Erythroblast (primary cell): Measurements from ENCODE around the gene GOLGB1.
"Not testable (repeated sequence)": the region's sequence is repeated elsewhere in the genome, so short reads cannot be mapped to it uniquely, and the experiment has no call there.

Source experiments
- DNase-seq, 2 experiments: peaks; one replicate each; lab custom pipeline; 2025; lab: John Stamatoyannopoulos, UW
- GATA1 ChIP-seq: IDR thresholded peaks from 2 replicates; pipeline ENCODE4 v1.6.1; 2011; ENCODE audit warnings: low read depth, mild to moderate bottlenecking, control low read depth, low read length, moderate library complexity
- POLR2A ChIP-seq: IDR thresholded peaks from 2 replicates; pipeline ENCODE4 v1.6.1; 2011; ENCODE audit warnings: mild to moderate bottlenecking, low read length

Gene GOLGB1

DNA sequence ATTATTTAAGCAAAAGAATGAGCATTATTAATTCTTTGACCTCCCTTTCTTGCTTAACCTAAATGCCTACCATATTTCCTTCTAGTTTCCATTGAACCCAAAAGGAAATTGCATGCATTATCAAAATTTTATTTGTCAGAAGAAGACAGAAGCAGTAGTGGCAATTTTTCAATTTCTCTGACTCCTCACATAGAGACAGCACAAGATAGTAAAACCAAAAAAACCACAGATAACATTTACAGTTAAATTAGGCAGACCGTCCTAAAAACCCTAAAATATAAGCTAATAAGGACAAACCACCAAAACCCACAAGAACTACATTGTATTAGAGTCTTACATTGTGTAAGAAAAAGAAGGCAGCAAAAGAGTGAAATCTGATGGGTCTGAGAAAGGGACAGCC lies 27.1 kb downstream of the GOLGB1 start:
- TF ChIP-seq POLR2A (no peak), GATA1 (no peak)
- no peak for DNase-seq

DNA sequence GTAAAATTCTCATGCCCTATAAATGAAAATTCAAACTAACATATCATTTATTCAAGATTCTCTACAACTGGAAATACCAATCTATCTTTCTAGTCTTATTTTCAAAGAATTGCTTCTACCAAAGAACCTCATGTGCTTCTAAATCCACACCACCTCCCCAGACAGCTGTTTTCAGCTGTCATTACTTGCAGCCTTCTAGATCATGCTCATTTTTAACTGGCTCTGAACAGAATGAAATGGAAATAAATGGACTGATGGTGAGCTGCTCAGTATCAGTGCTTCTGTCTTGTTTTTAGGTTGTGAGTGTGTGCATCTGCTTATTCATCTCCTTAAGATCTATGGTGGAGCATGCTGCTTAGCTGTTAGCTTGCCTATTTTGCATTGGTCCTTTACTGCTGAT lies 29.4 kb downstream of the GOLGB1 start:
- DNase-seq = no peak
- TF ChIP-seq GATA1 (no peak), POLR2A (no peak)

- no peak for TF ChIP-seq POLR2A
- no peak for TF ChIP-seq GATA1
- no peak for DNase-seq
These were observed 30.1 kb downstream of the GOLGB1 start for GRCh38 chr3:121719423-121719822.

DNA sequence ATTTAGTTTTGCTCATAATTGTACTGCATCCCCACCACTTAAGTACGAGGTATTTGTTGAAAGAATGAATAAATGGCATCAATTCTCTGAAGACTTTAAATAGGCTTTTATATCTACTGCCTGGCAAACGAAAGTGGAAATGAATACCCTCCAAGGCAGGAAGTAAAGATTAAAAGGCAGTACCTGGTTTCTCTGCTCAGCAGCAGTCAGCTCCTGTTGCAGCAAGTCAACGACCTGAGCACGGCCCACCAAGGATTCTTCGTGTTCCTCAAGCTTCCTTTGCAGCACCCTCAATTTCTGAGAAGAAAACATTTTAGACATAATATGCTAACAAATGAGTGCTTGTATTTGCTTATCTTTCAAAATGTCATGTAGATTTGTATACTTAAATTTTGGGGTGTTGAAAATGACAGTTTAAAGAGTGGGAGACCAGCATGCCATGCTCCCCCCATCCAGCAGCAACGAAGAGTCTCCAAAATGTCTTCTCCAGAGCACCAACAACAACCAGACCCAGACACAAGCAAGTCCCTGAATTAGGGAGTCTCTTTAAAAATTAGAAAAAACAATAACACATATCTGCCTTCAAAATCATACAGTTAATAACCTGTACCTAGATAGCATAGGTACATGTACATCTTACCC lies 31.2 kb downstream of the GOLGB1 start:
- DNase-seq = no peak
- TF ChIP-seq POLR2A (no peak), GATA1 (no peak)

DNA sequence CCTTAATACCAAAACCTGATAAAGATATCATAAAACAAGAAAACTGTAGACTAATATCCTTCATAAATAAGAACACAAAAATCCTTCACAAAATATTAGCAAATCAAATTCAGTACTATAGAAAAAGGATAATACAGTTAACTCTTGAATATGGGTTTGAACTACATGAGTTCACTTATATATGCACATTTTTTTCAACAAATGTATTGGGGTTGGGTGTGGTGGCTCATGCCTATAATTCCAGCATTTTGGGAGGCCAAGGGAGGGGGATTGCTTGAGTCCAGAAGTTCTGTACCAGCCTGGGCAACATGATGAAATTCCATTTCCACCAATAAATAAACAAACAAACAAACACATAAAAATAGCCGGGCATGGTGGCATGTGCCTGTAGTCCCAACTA lies 39.2 kb downstream of the GOLGB1 start:
- no peak for DNase-seq
- TF ChIP-seq POLR2A = no peak
- no peak for TF ChIP-seq GATA1

GRCh38 chr3:121707531-121708273 lies 41.8 kb downstream of the GOLGB1 start:
- TF ChIP-seq POLR2A (no peak), GATA1 (no peak)
- no peak for DNase-seq

DNA sequence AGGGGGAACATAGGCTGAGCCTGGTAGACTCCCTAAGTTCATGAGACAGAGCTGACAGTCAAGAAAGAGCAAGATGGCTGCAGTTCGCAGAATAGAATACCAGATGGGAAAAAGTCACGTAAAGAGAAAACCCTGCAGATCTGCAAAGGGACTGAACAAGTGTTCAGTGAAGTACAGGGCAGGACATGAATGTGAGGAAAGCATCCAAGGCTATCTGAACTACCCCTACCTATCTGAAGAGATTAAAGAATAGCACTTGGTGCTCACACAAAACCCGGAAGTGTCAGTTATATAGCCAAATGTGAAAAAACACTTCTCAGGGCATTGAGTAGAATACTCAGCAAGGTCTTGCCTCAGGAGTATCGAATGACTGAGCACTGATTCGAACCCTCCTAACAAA lies 44.0 kb downstream of the GOLGB1 start:
- no peak for DNase-seq
- TF ChIP-seq POLR2A = no peak
- TF ChIP-seq GATA1 = no peak

DNA sequence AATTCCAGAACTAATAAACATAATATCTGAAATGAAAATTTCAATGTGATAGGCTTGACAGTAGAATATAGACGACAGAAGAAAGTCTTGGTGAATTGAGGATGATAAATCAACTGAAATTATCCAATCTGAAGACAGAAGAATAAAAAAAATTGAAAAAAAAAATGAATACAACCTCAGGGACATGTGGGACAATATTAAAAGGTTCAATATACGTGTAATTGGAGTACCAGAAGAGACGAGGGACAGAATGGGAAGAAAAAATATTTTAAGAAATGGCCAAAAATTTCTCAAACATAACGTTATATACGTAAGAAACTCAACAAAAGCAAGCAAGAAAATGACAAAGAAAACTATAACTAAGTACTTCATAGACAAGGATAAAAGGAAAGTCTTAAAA lies 45.6 kb downstream of the GOLGB1 start:
- TF ChIP-seq GATA1 (no peak), POLR2A (no peak)
- no peak for DNase-seq

DNA sequence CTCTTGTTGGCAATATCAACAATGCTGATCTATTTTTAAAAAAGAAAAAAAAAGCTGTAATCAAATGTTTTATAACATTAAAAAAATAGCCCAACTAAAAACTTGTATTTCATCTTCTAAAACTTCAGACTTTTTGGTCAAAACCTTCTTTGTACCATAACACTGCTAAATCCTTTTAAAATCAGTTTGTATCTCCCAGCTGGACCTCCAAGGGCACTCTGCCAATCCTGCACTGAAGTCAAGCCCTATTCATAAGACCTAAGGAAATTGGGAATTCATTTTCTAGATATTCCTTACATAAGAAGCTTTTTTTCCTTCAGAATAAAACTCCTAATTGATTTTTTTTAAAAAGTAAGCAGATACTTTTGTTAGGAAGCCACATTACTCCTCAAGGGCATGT lies 50.6 kb downstream of the GOLGB1 start:
- TF ChIP-seq GATA1 (no peak), POLR2A (no peak)
- DNase-seq = no peak

- no peak for DNase-seq
- no peak for TF ChIP-seq GATA1
- TF ChIP-seq POLR2A = no peak
These were observed 51.1 kb downstream of the GOLGB1 start for GRCh38 chr3:121698476-121698875.

DNA sequence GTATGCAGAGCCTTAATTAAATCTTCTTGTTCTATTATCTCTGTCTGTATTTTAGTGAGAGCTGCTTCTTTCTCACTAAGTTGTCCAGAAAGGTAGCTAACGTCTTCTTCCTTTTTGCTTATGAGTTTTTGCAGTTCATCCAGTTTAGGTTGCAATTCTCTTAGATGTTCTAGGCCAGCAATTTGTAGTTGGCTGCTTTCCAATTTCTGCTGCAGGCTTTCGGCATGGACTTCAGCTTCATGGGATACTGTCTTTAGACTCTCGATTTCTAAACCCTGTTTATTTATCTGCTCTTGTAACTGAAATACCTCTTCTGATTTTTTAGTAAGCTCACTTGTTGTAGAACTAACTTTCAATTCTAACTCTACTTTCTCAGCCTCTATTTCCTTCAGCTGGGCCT lies 53.4 kb downstream of the GOLGB1 start:
- no peak for DNase-seq
- TF ChIP-seq POLR2A = no peak
- TF ChIP-seq GATA1 = no peak

DNA sequence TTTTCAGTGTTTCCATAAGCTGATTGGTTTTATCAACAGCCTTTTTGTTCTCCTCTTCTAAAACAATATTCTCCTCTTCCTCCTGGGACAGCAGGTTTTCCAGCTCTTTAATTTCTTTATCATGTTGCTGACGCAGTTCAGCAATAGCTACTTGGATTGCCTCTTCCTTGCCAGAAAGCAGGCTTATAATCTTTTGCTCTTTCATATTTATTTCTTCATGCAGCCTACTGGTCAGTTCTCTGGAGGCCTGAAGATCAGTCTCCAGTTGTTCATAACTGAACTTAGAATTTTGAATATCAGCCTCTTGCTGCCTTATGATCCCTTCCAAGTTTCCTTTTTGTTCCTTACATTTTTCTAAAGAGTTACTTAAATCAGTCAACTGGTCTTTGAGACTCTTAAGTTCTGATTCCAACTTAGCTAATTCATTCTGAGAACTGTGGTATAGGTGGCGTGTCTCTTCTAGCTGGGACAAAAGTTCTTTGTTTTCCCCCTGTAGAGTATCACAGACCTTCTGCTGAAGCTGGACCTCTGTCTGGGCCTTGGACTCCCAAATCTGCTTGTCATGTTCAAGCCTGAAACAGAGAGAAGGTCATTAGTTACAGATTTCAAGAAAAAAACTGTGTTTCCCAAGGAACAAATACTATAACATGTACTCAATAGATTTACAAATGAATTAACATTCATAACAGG lies 57.4 kb downstream of the GOLGB1 start:
- DNase-seq = no peak
- TF ChIP-seq GATA1 (no peak), POLR2A (no peak)

DNA sequence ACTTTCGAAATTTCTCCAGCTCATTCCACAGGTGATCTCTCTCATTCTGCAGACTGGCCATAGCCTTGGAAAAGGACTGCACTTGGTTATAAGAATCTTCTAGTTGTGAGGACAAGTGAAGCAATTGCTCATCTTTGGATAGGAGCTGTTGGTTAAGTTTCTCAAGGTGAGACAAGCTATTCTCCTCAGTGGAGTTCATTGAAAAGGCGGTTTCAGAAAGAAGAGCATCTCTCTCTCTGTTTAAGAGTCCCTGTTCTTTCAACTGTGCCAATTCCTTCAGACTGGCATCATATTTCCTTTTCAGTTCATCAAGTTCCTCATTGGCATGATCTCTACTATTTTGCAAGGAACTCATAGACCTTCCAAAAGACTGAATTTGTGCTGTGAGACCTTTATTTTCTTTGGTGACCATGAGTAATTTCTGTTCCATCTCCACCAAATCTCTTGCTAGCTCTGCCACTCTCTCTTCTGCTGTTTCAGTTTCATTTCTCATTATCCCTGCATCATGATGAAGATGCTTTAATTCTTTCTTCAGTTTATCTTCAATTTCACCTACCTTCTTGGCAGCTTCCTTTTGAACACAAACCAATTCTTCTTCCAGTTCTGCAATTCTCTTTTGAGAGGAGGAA lies 58.6 kb downstream of the GOLGB1 start:
- no peak for TF ChIP-seq POLR2A
- no peak for TF ChIP-seq GATA1
- DNase-seq = no peak

DNA sequence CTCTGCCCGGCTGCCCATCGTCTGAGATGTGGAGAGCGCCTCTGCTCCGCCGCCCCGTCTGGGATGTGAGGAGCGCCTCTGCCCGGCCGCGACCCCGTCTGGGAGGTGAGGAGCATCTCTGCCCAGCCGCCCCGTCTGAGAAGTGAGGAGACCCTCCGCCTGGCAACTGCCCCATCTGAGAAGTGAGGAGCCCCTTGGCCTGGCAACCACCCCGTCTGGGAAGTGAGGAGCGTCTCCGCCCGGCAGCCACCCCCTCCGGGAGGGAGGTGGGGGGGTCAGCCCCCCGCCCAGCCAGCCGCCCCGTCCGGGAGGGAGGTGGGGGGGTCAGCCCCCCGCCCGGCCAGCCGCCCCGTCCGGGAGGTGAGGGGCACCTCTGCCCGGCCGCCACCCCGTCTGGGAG lies 60.8 kb downstream of the GOLGB1 start:
- not testable (repeated sequence) for DNase-seq
